OCI-LY3 (cell line): ENCODE results near the gene ARMC2.

Experiments
- H2AFZ ChIP-seq: fragments of 200-600, 300-600 bp; shearing (Covaris generic); 2 replicates; pipeline ENCODE4 v1.6.0; 2014; ENCODE audit warnings: antibody characterized with exemption, low read depth, low read length
- H3K27ac ChIP-seq: fragments of 200-600, 300-600 bp; sonication (generic); 2 replicates; pipeline ENCODE4 v1.5.1; 2014; ENCODE audit warnings: mild to moderate bottlenecking, low read length, moderate library complexity, mixed read lengths
- H3K27me3 ChIP-seq: fragments of 200-600, 300-600 bp; sonication (generic); 2 replicates; pipeline ENCODE4 v1.6.1; 2014; ENCODE audit warnings: low read depth, low read length, mixed read lengths
- H3K36me3 ChIP-seq: fragments of 200-600, 300-600 bp; sonication (generic); replicated peaks from 2 replicates; pipeline ENCODE3; 2014; ENCODE audit warnings: low read depth, low read length, mixed read lengths
- H3K4me1 ChIP-seq: fragments of 300-600, 200-600 bp; sonication (generic); 2 replicates; pipeline ENCODE4 v1.6.1; 2014; ENCODE audit warnings: low read length, mixed read lengths
- H3K4me2 ChIP-seq: fragments of 200-600, 300-600 bp; sonication (generic); 2 replicates; pipeline ENCODE4 v1.6.1; 2014; ENCODE audit warnings: low read length, mixed read lengths
- H3K4me3 ChIP-seq: fragments of 300-600, 200-600 bp; sonication (generic); 2 replicates; pipeline ENCODE4 v1.5.1; 2014; ENCODE audit warnings: antibody characterized with exemption, mild to moderate bottlenecking, low read length, moderate library complexity
- H3K79me2 ChIP-seq: fragments of 300-600, 200-600 bp; shearing (Covaris generic); 2 replicates; pipeline ENCODE4 v1.6.1; 2014; ENCODE audit warnings: mild to moderate bottlenecking, low read length, mixed read lengths
- H3K9ac ChIP-seq: fragments of 300-600, 200-600 bp; shearing (Covaris generic); 2 replicates; pipeline ENCODE4 v1.6.0; 2014; ENCODE audit warnings: mild to moderate bottlenecking, low read length, moderate library complexity
- H3K9me3 ChIP-seq: fragments of 200-600, 300-600 bp; shearing (Covaris generic); 2 replicates; pipeline ENCODE4 v1.6.1; 2014; ENCODE audit warnings: low read length, mixed read lengths; ENCODE audit not compliant: insufficient read depth
- H4K20me1 ChIP-seq: fragments of 200-600, 300-600 bp; sonication (generic); 2 replicates; pipeline ENCODE4 v1.6.1; 2016; ENCODE audit warnings: low read length, mixed read lengths; ENCODE audit not compliant: insufficient read depth
- CTCF ChIP-seq: fragments of 200-600, 300-600 bp; sonication (generic); IDR thresholded peaks from 2 replicates; pipeline ENCODE4 v1.5.1; 2014; ENCODE audit warnings: antibody characterized with exemption, low read length, low read depth
- EZH2phosphoT487 ChIP-seq: fragments of 200-600 bp; shearing (Covaris generic); IDR thresholded peaks from 2 replicates; pipeline ENCODE4 v1.6.1; 2018; ENCODE audit warnings: antibody characterized with exemption, mixed run types, low read depth

ARMC2 gene

GRCh38 chr6:108946695-108947094 is 98.5 kb downstream of the ARMC2 start:
- Histone ChIP-seq H3K27ac (no peak overlapping the region), H3K36me3 (no peaks in the 10 kb centered on the region), H3K4me3 (no peak overlapping the region), H3K4me1 (no peaks in the 10 kb centered on the region; the same call in 1 of the 2 replicates), H3K79me2 (no peaks in the 10 kb centered on the region), H3K9me3 (no peaks in the 10 kb centered on the region), H3K9ac (no peak overlapping the region), H3K27me3 (no peaks in the 10 kb centered on the region), H3K4me2 (no peak overlapping the region), H4K20me1 (no peaks in the 10 kb centered on the region), H2AFZ (no peak overlapping the region)
- TF ChIP-seq EZH2phosphoT487, result no peak
- TF ChIP-seq CTCF, result no peak

GRCh38 chr6:108947114-108947854 is 99.1 kb downstream of the ARMC2 start:
- no peak overlapping the region for H3K9ac ChIP-seq
- no peaks in the 10 kb centered on the region for H3K9me3 ChIP-seq
- H3K27ac ChIP-seq, result no peak overlapping the region
- H2AFZ ChIP-seq, result no peak overlapping the region
- TF ChIP-seq EZH2phosphoT487 (no peak), CTCF (no peak)
- H4K20me1 ChIP-seq, result no peaks in the 10 kb centered on the region
- no peaks in the 10 kb centered on the region; the same call in 1 of the 2 replicates for H3K4me1 ChIP-seq
- no peak overlapping the region for H3K4me3 ChIP-seq
- no peaks in the 10 kb centered on the region for H3K79me2 ChIP-seq
- no peaks in the 10 kb centered on the region for H3K36me3 ChIP-seq
- H3K4me2 ChIP-seq, result no peak overlapping the region
- H3K27me3 ChIP-seq, result no peaks in the 10 kb centered on the region

GRCh38 chr6:108948181-108948661 is 100.0 kb downstream of the ARMC2 start:
- Histone ChIP-seq H3K4me1 (no peaks in the 10 kb centered on the region), H3K4me3 (no peak overlapping the region), H3K9me3 (no peaks in the 10 kb centered on the region), H3K27me3 (no peaks in the 10 kb centered on the region), H4K20me1 (no peaks in the 10 kb centered on the region), H3K4me2 (no peak overlapping the region), H3K9ac (no peak overlapping the region), H3K79me2 (no peaks in the 10 kb centered on the region), H3K27ac (no peak overlapping the region), H2AFZ (no peak overlapping the region), H3K36me3 (no peaks in the 10 kb centered on the region)
- TF ChIP-seq EZH2phosphoT487 (no peak), CTCF (no peak)

GRCh38 chr6:108951351-108951953 is 103.2 kb downstream of the ARMC2 start:
- Histone ChIP-seq H2AFZ (no peak overlapping the region), H3K4me3 (no peak overlapping the region), H3K36me3 (no peaks in the 10 kb centered on the region), H3K4me1 (peaks cover 10% of the 10 kb centered on the region), H3K9ac (no peak overlapping the region), H3K27ac (no peak overlapping the region), H3K4me2 (no peak overlapping the region), H3K27me3 (no peaks in the 10 kb centered on the region), H3K79me2 (no peaks in the 10 kb centered on the region), H4K20me1 (no peaks in the 10 kb centered on the region), H3K9me3 (no peaks in the 10 kb centered on the region)
- TF ChIP-seq EZH2phosphoT487 (no peak), CTCF (no peak)
